Mucosa of rectum (tissue), 2 donors: ENCODE results near the gene CNPY3.

ENCODE experiments used
- H3K27ac ChIP-seq, 2 donors: one replicate each; pipeline ENCODE4 v1.7.0; 2013; ENCODE audit warnings: inconsistent platforms in 2 of 2, low read depth in 2 of 2, low read length in 2 of 2
- H3K27me3 ChIP-seq, 2 donors: one replicate each; pipeline ENCODE4 v1.7.0; 2013; ENCODE audit warnings: low read length in 2 of 2; ENCODE audit not compliant: control insufficient read depth in 2 of 2, insufficient read depth in 2 of 2
- H3K36me3 ChIP-seq, 2 donors: one replicate each; pipeline ENCODE4 v1.7.0; 2013; ENCODE audit warnings: low read length in 2 of 2; ENCODE audit not compliant: control insufficient read depth in 2 of 2, insufficient read depth in 2 of 2
- H3K4me1 ChIP-seq, 2 donors: one replicate each; pipeline ENCODE4 v1.7.0; 2013; ENCODE audit warnings: low read length in 2 of 2, mild to moderate bottlenecking in 1 of 2; ENCODE audit not compliant: control insufficient read depth in 2 of 2, insufficient read depth in 2 of 2
- H3K4me3 ChIP-seq, 2 donors: one replicate each; pipeline ENCODE4 v1.7.0; 2013; ENCODE audit warnings: low read length in 2 of 2
- H3K9ac ChIP-seq, 2 donors: one replicate each; pipeline ENCODE4 v1.7.0; 2013; ENCODE audit warnings: low read length in 2 of 2, low read depth in 1 of 2, mild to moderate bottlenecking in 1 of 2
- H3K9me3 ChIP-seq, 2 donors: one replicate each; pipeline ENCODE4 v1.7.0; 2013; ENCODE audit warnings: low read length in 2 of 2; ENCODE audit not compliant: control insufficient read depth in 2 of 2
- donor health status: healthy.
- donor health status: Normal muscosa, but diverticular disease.

Gene CNPY3

DNA sequence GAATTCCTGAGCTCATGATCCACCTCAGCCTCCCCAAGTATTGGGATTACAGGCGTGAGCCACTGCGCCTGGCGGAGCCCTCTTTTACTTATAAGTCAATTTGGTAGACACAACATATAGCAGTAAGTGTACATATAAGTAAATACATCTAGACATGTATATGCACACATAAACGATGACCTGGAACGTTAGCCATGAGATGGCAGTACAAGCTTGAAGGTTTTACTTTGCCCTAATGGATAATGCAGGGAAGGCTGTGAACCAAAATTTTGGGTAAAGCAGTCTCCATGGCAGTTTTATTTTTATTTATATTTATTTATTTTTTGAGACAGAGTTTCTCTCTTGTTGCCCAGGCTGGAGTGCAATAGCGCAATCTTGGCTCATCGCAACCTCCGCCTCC, 28.8 kb downstream of the CNPY3 start:
- Histone ChIP-seq H3K4me1 (peaks cover 11 to 13% of the 10 kb centered on the region in 2 donors), H3K27me3 (peaks cover 0 to 5% of the 10 kb centered on the region in 2 donors), H3K4me3 (no peak overlapping the region), H3K27ac (no peak overlapping the region), H3K36me3 (peaks cover 0 to 2% of the 10 kb centered on the region in 2 donors), H3K9ac (no peak overlapping the region), H3K9me3 (no peaks in the 10 kb centered on the region)

DNA sequence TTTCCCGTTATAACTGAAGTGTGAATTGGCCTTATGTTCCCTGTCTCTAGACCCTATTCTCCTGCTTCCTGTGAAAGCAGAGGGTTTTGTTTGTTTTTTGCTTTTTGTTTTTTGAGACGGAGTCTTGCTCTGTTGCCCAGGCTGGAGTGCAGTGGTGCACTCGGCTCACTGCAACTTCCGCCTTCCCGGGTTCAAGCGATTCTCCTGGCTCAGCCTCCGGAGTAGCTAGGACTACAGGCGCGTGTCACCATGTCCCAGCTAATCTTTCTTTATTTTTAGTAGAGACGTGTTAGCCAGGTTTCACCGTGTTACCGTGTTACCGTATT, 30.6 kb downstream of the CNPY3 start:
- Histone ChIP-seq H3K4me3 (peak overlapping the region; percentile 69), H3K27ac (no peak overlapping the region), H3K4me1 (peaks cover 11 to 13% of the 10 kb centered on the region in 2 donors)

DNA sequence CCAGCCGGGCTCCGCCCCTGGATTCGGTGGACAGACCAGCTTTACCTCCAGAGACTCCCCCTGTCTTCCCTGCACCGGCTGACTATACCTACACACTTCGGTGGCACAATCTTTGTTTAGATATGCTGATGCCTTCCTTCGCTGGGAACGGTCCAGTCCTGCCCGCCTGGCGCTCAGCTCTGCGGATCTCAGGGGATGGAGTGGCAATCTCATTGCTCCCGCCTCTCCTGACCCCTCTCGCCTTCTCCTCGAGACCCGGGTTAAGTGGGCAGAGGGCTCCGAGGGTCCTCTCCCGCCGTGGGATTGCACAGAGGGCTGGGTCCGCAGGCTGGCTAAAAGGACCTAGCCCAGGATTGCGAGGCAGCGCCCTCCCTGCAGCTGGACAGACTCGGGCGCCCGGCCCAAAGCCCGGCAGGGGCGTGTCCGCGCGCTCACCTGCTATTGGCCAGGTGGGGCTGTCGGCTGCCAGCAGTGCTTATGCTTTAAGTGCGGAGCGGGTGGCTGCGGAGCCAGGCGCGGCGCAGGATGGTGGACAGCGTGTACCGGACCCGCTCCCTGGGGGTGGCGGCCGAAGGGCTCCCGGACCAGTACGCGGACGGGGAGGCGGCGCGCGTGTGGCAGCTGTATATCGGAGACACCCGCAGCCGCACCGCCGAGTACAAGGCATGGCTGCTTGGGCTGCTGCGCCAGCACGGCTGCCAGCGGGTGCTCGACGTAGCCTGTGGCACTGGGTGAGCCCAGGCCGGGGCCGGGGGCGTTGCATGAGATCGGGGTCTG, 31.2 kb downstream of the CNPY3 start, which contains the start of gene GNMT:
TSS of gene GNMT (plus strand) at position 512 of the 777 bp plus-strand sequence. CDS start at position 526, 14 bp downstream.
- H3K36me3 ChIP-seq: peaks cover 12 to 13% of the 10 kb centered on the region in 2 donors
- H3K9ac ChIP-seq: peak within 1 kb of the TSS; percentile 6 to 65
- H3K4me3 ChIP-seq: peak within 1 kb of the TSS; percentile 69
- no peaks in the 10 kb centered on the region for H3K9me3 ChIP-seq
- peaks cover 11 to 13% of the 10 kb centered on the region in 2 donors for H3K4me1 ChIP-seq
- H3K27ac ChIP-seq: no peak within 1 kb of the TSS
- peaks cover 0 to 5% of the 10 kb centered on the region in 2 donors for H3K27me3 ChIP-seq

More for the DNA sequence above, 30.6 kb downstream of the CNPY3 start:
- Histone ChIP-seq H3K9me3 (no peaks in the 10 kb centered on the region), H3K27me3 (peaks cover 0 to 5% of the 10 kb centered on the region in 2 donors), H3K9ac (peak overlapping the region in 1 of 2 donors; percentile 65), H3K36me3 (peaks cover 9% of the 10 kb centered on the region in 2 donors)

DNA sequence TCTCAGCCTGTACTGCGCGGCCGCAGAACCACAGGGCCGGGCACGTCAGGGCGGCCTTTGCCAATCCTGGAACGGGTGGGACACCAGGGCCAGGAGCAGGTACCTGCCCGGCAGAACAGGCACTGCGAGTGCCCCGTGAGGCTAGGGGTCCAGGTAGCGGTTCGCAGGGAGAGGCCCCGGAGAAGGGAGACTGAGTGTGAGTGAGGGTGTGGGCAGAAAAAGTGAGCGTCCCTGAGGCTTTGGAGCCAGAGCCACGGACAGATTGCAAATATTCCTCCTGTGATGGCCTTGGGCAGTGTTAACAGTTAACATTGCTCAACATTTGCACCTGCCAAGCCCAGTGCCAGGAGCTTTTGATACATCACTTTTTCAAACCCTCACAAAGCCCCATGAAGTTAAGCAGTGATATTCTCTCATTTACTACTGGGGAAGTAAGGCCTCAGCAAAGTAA, 31.8 kb downstream of the CNPY3 start:
- no peaks in the 10 kb centered on the region for H3K9me3 ChIP-seq
- H3K9ac ChIP-seq: peak overlapping the region in 1 of 2 donors; percentile 65
- H3K27ac ChIP-seq: no peak overlapping the region
- H3K4me3 ChIP-seq: peak overlapping the region; percentile 69
- H3K27me3 ChIP-seq: peaks cover 0 to 5% of the 10 kb centered on the region in 2 donors
- H3K4me1 ChIP-seq: peaks cover 11 to 13% of the 10 kb centered on the region in 2 donors
- H3K36me3 ChIP-seq: peaks cover 12 to 15% of the 10 kb centered on the region in 2 donors

DNA sequence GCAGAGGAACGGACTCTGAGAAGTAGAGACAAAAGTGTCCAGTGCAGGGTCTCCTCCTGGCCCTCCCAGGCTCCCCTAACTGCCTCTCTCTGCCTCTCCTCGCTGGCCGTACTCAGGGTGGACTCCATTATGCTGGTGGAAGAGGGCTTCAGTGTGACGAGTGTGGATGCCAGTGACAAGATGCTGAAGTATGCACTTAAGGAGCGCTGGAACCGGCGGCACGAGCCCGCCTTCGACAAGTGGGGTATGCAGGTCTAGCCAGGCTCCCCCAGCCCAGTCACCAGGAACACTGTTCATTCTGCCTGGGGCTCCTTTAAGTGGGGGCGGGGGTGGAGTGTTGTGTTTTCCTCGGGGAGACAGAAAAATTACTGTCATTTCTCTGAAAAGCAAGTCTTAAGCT, 32.8 kb downstream of the CNPY3 start:
- Histone ChIP-seq H3K27me3 (peaks cover 0 to 5% of the 10 kb centered on the region in 2 donors), H3K4me1 (peaks cover 11 to 13% of the 10 kb centered on the region in 2 donors), H3K9ac (no peak overlapping the region), H3K9me3 (no peaks in the 10 kb centered on the region), H3K36me3 (peaks cover 12 to 19% of the 10 kb centered on the region in 2 donors), H3K4me3 (no peak overlapping the region), H3K27ac (no peak overlapping the region)

DNA sequence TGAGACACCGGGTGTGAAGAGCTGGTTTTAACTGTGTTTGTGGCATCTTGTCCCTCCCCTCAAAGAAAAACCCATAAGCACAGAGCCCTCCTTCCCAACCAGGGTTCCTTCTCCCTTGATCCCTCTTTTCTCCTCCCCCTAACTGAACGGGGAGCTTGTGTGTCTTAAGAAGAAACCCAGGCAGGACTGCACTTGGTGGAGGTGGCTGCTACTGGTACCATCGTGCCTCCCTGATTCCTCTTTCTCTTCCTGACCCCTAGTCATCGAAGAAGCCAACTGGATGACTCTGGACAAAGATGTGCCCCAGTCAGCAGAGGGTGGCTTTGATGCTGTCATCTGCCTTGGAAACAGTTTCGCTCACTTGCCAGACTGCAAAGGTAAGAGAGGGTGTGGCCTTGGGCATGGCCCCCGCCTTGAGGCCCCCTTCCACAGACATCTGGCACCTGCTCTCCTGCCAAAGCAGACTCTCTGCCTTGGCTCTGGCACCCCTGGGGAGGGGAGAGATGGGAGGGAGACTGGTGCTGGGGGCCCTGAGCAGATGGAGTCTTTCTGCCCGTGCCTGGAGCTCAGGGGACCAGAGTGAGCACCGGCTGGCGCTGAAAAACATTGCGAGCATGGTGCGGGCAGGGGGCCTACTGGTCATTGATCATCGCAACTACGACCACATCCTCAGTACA, 33.4 kb downstream of the CNPY3 start:
- H3K27me3 ChIP-seq: peaks cover 0 to 5% of the 10 kb centered on the region in 2 donors
- H3K27ac ChIP-seq: no peak overlapping the region
- H3K4me1 ChIP-seq: peaks cover 11 to 13% of the 10 kb centered on the region in 2 donors
- H3K9ac ChIP-seq: no peak overlapping the region
- peaks cover 12 to 25% of the 10 kb centered on the region in 2 donors for H3K36me3 ChIP-seq
- no peak overlapping the region for H3K4me3 ChIP-seq
- no peaks in the 10 kb centered on the region for H3K9me3 ChIP-seq

DNA sequence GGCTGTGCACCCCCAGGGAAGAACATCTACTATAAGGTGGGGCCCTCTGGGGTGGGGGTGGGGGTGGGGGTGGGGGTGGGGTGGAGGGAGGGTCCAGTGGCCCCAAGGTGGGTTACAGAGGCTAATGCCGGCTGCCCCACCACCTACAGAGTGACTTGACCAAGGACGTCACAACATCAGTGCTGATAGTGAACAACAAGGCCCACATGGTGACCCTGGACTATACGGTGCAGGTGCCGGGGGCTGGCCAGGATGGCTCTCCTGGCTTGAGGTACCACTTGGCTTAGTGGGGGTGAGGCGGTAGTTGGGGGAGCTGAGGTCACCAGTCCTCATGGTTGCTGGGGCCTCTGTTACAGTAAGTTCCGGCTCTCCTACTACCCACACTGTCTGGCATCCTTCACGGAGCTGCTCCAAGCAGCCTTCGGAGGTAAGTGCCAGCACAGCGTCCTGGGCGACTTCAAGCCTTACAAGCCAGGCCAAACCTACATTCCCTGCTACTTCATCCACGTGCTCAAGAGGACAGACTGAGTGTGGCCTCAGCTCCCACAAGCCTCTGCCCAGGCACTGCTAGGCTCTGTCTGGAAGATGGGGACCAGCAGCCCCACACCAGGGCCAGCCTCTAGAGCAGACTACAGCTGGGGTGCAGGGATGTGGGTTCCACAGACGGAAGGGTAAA, 34.0 kb downstream of the CNPY3 start:
- Histone ChIP-seq H3K27me3 (peaks cover 0 to 5% of the 10 kb centered on the region in 2 donors), H3K9ac (no peak overlapping the region), H3K9me3 (no peaks in the 10 kb centered on the region), H3K36me3 (peaks cover 14 to 25% of the 10 kb centered on the region in 2 donors), H3K27ac (no peak overlapping the region), H3K4me3 (no peak overlapping the region), H3K4me1 (peaks cover 11 to 13% of the 10 kb centered on the region in 2 donors)

DNA sequence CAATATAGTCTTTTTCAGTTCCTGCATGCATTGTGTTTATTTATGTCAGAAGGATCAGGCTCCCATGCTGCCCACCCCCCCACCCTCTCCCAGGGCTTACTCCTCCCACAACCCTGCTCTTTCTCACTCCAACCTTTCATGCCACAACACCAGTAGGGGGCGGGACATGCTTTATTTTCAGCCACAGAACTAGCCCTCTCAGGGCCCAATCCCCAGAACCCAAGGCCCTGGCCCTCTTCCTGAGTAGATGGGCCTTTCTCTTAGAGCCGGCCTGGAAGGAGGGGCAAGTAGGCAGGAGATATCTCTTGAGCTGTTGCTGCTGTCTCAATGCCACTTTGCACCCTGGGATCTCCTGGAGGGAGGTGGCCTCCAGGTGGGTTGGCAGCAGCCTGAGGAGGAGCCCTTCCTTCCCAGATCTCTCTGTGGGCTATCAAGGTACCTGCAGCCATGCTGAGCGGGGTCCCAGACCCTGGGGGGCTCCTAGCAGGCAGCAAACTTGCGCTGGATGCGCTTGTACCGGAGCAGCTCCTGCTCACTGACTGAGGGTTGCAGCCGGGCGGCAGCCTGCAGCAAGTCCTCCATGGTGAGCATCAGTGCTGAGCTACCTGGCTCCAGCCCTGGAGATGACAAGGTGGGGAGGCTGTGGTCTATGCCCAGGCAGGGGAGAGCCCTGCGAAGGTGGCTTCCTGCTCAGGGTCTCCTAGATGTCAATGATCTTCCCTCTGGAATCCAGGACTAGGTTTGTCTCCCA, 34.8 kb downstream of the CNPY3 start:
- no peak overlapping the region for H3K27ac ChIP-seq
- no peak overlapping the region for H3K4me3 ChIP-seq
- peaks cover 21 to 25% of the 10 kb centered on the region in 2 donors for H3K36me3 ChIP-seq
- H3K9me3 ChIP-seq: no peaks in the 10 kb centered on the region
- peaks cover 0 to 5% of the 10 kb centered on the region in 2 donors for H3K27me3 ChIP-seq
- H3K9ac ChIP-seq: no peak overlapping the region
- H3K4me1 ChIP-seq: peaks cover 11 to 13% of the 10 kb centered on the region in 2 donors

DNA sequence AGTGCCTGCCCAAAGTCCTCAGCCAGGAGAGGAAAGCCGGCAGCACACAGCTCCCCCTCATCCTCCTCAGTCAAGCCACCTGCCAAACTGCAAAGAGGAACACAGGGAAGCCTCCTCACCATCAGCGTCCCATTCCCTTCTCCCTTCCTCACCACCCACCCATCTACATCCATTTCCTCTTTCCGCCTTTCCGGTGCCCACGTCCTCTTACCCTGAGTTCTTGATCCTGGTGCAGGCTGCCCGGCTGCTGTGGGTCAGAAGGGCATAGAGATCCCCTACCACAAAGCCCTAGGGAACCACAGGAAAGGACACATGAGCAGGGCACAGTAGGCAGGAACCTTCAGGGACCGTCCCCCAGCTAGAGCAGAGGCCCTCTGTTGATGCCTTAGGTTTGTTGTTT, 37.3 kb downstream of the CNPY3 start:
- Histone ChIP-seq H3K9ac (no peak overlapping the region), H3K27ac (no peak overlapping the region), H3K9me3 (no peaks in the 10 kb centered on the region), H3K4me3 (no peak overlapping the region), H3K36me3 (peaks cover 27 to 28% of the 10 kb centered on the region in 2 donors), H3K4me1 (no peaks in the 10 kb centered on the region), H3K27me3 (no peaks in the 10 kb centered on the region)
